ENCODE data around the gene KRTAP26-1. TPM values are rescaled to one million over a fixed set of nuclear protein-coding genes. Genes with fewer than 3 reads are reported as not detected.

Gene KRTAP26-1, protein sequence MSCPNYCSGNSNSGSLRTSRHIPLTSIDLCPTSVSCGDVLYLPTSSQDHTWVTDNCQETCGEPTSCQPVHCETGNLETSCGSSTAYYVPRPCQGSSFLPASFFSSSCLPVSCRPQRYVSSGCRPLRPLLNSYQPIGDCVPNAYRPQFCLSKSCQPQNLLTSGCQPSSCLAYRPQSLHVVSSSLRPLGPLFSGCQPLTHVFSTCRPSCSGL
- not detected for total RNA-seq

DNA sequence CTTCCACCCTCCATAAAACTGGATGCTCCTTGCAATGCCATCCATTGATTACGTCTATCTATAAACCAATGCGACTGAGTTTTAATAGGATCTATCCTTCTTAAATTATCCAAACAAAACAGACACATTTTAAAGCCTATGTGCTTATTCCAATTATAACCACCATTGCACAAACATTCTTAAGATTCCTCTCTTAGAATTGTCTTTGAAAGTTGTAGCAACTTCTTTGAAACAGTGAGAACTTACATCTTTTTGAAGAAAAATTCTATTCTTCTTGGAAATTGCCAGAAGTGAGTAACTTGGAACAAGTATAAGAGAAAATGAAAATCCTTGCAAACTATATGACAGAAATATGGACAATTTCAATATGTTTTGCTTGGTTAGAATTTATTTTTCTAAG, at the start of gene KRTAP26-1:
Gene KRTAP26-1 (minus strand): TSS at position 101 of the 400 bp plus-strand sequence. CDS start 280 bp downstream, outside the sequence.
- TF ChIP-seq, protein P1, sequence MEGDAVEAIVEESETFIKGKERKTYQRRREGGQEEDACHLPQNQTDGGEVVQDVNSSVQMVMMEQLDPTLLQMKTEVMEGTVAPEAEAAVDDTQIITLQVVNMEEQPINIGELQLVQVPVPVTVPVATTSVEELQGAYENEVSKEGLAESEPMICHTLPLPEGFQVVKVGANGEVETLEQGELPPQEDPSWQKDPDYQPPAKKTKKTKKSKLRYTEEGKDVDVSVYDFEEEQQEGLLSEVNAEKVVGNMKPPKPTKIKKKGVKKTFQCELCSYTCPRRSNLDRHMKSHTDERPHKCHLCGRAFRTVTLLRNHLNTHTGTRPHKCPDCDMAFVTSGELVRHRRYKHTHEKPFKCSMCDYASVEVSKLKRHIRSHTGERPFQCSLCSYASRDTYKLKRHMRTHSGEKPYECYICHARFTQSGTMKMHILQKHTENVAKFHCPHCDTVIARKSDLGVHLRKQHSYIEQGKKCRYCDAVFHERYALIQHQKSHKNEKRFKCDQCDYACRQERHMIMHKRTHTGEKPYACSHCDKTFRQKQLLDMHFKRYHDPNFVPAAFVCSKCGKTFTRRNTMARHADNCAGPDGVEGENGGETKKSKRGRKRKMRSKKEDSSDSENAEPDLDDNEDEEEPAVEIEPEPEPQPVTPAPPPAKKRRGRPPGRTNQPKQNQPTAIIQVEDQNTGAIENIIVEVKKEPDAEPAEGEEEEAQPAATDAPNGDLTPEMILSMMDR (IDR thresholded peaks at IDR 0.05; ENCODE audit: low read depth), result no peak

DNA sequence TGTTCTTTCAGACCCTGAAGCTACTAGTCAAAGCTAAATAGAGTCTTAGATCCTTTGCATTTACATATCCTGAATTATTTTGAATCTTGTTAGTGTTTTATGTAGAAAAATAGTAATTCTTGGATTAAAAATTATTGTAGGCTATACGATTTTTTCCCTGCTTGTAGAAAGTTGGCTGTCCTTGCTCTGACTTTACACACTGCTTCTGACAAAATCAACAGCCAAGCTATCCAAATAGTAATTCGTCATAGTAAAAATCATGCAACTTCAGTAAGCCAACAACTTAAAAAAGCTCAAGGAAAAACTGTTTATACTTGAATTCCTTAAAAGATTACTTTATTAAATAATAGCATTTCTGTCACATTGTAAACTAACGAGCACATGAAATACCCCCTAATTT, 35.8 kb upstream of the KRTAP26-1 start:
- TF ChIP-seq, protein P1 (IDR thresholded peaks at IDR 0.05; ENCODE audit: low read depth), result no peak

GRCh38 chr21:30354308-30355005, 34.3 kb upstream of the KRTAP26-1 start:
- TF ChIP-seq, protein P1 (IDR thresholded peaks at IDR 0.05; ENCODE audit: low read depth), result no peak

GRCh38 chr21:30351534-30351933, 31.4 kb upstream of the KRTAP26-1 start:
- TF ChIP-seq, protein P1 (IDR thresholded peaks at IDR 0.05; ENCODE audit: low read depth), result no peak

DNA sequence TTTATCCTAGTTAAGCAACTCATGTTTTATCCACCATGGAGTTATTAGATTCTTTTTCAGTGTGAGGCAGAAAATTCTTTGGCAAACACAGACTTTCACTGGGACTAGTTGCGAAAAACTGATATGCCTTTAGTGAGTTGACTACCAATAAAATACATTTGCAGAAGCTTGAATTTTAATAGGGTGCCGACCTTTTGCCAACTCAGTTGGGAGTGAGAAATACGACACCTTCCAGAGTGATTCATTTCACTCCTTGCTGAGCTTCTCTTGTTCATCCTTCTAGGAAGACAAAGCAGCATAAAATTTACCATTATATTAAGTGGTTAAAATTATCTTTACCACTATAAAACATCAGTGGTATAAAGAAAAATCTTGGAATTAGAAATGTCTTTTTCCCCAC, 29.5 kb upstream of the KRTAP26-1 start:
- TF ChIP-seq, protein P1 (IDR thresholded peaks at IDR 0.05; ENCODE audit: low read depth), result no peak

GRCh38 chr21:30348506-30348905, 28.4 kb upstream of the KRTAP26-1 start, which contains the start of gene KRTAP23-1:
Gene KRTAP23-1, minus strand, starts transcription at chr21:30348606. Its CDS starts 0 bp downstream, at chr21:30348606.
- TF ChIP-seq, protein P1 (IDR thresholded peaks at IDR 0.05; ENCODE audit: low read depth), result no peak

DNA sequence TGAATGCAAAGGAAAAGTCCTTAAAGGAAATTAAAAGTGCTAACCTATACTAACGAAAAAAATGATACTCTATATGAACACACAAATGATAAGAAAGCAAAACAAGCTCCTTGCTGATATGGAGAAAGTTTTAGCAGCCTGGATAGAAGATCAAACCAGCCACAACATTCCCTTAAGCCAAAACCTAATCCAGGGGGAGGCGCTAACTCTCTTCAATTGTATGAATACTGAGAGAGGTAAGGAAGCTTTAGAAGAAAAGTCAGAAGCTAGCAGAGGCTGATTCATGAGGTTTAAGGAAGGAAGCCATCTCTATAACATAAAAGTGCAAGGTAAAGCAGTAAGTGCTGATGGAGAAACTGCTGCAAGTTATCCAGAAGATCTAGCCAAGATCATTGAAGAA, 24.9 kb upstream of the KRTAP26-1 start:
- TF ChIP-seq, protein P1 (IDR thresholded peaks at IDR 0.05; ENCODE audit: low read depth), result no peak

Data from subcutaneous adipose tissue (tissue), 4 donors.